Measurements from ENCODE around the gene PAX6. TPM values are rescaled to one million over a fixed set of nuclear protein-coding genes. Genes with fewer than 3 reads are reported as not detected.

PAX6 gene
- total and polyA plus RNA-seq, 9 of the 15 experiments (the other 6 are each of a cell fraction or from before 2014, with no cell fraction given): 1.5 to 10.9 (median 5.3) TPM

- TF ChIP-seq MGA (IDR thresholded peaks at IDR 0.05) (no peak), TSC22D4 (tag; IDR thresholded peaks at IDR 0.05) (no peak), GTF3C2 (IDR thresholded peaks at IDR 0.05; ENCODE audit: borderline replicate concordance, extremely low read depth, insufficient read length) (no peak), MCM5 (IDR thresholded peaks at IDR 0.05; ENCODE audit: low read depth) (no peak)
Observed at GRCh38 chr11:31818425-31818755, 7.3 kb upstream of the PAX6 start (continued).

Measured in K562 (cell line).